HG03558 (cell line): Measurements from ENCODE around the gene OIT3.

Experiments used
- ATAC-seq: cut with Tn5 transposase; IDR thresholded peaks from one replicate; pipeline ENCODE4 v1.9.1; 2021; ENCODE audit warnings: moderate number of reproducible peaks; ENCODE audit not compliant: unreplicated experiment; ENCODE audit errors: extremely low read depth

OIT3 gene

DNA sequence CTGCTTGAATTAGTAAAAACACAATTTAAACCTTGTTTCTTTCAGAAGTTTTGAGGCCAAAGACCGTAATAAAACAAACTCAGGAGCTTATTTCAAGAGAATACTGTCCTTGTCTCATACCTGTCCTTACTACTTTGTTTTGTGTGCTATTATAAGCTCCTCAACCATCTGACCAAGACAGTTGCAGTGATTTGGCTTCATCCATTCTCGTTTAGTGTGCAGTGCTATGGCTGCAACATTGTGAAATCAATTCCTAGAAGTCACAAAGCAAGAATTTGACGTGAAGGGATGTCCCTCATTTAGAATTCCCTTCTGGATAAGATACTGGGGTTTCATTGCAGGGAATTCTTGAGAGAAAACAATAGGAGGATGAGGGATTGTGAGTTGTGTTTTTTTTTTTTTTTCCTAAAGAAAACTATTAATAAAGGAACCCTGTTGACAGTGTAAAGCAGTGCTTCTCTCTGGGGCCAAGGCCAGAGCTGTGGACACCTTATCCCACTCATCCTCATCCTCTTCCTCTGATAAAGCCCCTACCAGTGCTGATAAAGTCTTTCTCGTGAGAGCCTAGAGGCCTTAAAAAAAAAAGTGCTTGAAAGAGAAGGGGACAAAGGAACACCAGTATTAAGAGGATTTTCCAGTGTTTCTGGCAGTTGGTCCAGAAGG lies at the start of gene OIT3:
OIT3 (plus strand) TSS at position 604 of the 663 bp plus-strand sequence. CDS start 60 bp downstream, outside the sequence.
- no peak for ATAC-seq

DNA sequence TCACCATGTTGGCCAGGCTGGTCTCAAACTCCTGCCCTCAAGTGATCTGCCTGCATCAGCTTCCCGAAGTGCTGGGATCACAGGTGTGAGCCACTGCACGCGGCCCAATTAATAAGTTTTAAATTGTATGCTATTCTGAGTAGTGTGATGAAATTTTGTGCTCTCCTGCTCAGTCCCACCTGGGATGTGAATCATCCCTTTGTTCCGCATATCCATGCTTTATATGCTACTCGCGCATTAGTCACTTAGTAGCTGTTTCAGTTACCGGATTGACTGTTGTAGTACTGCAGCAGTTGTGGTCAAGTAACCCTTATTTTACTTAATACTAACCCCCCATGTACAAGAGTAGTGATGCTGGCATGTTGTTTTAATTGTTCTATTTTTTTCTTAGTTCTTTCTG lies 47.3 kb upstream of the OIT3 start:
- ATAC-seq, result no peak

DNA sequence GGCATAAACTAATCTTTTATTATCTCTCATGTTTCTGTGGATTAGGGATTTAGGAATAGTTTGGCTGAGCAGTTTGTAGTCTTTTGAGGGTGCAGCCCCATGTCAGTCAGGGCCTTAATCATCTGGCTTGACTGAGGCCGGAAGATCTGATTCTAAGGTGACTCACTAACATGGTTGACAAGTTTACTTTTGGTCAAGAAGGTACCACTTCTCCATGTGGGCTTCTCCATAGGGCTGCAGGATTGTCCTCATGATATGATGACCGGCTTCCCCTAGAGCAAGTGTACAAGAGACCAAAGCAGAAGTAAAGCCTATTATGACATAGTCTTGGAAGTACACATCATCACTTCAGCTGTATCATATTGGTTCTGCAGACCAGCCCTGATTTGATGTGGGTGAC lies 45.9 kb upstream of the OIT3 start:
- no peak for ATAC-seq

DNA sequence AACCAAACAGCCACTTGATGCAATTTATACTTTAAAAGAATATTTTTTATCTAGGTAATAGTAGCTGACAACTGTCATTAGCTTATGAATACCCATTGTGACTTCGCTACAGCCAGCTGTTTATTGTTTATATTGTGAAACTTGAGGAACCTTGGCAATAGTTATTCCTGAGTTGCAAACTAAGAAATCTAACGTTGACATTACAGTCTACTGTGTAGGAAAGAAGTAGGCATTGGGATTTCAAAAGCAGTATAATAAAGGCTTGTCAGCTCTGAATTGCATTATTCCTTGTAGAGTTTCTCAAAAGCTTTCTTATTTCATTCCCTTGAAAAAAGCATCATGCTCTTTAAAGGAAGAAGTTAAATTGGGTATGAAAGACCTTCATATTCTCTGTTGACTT lies 42.7 kb upstream of the OIT3 start:
- ATAC-seq, result no peak

DNA sequence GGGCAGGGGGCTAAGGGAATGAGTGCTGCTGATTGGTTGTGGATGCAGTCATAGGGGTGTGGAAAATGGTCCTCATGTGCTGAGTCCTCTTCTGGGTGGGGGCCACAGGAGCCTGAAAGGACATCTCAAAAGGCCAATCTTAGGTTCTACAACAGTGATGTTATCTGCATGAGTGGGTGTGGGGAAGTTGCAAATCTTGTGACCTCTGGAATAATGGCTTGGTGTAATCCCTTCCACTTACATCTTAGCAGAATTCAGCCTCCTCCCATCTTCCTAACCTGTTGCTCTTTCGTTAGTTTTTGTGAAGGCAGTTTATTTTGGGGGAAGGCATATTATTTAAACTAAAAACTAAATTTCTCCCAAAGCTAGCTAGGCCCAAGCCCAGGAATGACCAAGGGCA lies 42.0 kb upstream of the OIT3 start:
- no peak for ATAC-seq

DNA sequence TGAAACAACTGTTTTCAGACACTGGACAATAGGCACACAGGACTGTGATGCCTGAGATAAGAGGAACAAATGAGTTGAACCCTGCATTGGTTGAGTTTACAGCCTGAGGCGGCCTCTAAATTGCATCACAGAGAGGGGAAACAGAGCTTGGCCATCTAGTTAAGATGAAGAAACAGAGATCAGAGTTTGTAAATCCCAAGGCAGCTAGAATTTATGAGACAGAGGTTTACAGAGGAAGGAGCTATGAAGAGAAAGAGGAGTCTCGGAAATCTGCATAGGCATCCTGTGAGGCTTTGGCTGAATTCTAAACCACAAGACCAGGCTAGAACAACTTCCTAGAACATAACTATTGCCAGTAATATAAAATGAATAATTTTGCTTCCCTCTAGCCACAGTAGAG lies 41.0 kb upstream of the OIT3 start:
- ATAC-seq, result no peak

DNA sequence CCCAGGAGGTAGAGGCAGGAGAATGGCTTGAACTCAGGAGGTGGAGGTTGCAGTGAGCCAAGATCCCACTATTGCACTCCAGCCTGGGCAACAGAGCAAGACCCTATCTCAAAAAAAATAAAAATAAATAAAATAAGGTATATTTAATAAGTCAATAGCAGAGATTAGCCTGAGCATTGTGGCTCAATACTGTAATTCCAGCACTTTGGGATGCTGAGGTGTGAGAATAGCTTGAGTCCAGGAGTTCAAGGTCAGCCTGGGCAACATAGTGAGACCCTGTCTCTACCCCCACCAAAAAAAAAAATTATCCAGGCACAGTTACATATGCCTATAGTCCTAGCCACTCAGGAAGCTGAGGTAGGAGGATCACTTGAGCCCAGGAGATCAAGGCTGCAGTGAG lies 38.4 kb upstream of the OIT3 start:
- no peak for ATAC-seq

DNA sequence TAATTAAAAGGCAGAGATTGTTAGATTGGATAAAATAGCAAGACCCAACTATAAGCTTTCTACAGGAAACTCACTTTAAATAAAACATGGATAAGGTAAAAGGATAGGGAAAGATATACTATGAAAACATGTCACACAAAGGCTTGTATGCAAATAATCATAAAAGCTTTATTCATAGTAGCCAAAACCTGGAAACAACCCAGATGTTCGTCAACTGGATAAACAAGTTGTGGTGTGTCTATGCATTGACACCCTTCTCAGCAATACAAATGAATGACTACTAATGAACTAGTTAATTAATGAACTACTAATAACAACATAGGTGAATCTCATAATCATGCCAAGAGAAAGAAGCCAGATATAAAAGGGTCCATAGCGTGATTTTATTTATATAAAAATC lies 37.7 kb upstream of the OIT3 start:
- ATAC-seq, result no peak

DNA sequence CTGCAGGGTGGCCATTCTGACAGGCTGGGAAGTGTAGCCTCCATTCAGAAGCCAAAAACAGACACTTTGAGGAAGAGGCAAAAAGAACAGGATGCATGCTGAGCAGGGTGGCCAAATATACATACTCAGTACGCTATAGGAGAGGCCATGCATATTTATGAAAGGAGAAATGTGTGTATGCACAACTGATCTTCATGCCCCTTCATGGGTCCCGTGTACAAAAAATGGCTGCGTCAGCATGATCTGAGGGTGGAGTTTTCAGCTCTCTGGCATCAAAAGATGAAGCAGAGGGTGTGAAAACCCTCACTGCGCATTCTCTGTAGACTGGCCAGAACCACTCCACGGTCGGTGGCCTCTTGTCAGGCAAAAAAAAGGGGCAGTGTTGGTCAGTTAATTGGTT lies 35.5 kb upstream of the OIT3 start:
- ATAC-seq, result no peak

DNA sequence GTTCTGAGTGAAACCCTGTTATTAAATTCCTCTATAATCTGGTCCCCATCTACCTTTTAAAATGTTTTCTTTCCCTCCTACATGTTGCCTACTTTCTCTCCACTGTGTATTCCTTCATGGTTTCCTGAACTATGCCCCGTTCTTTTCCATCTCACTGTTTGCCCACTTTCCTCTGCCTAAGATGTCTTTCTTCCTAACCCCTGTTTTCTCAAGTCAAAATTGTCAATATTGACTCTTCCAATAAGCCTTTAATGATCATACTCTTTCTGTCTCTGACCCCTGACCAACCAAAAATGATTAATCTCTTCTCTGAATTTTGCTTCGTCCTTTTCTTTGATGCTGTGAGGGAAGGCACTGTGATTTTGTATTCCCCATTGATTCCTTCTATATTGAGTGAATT lies 30.6 kb upstream of the OIT3 start:
- ATAC-seq, result no peak

DNA sequence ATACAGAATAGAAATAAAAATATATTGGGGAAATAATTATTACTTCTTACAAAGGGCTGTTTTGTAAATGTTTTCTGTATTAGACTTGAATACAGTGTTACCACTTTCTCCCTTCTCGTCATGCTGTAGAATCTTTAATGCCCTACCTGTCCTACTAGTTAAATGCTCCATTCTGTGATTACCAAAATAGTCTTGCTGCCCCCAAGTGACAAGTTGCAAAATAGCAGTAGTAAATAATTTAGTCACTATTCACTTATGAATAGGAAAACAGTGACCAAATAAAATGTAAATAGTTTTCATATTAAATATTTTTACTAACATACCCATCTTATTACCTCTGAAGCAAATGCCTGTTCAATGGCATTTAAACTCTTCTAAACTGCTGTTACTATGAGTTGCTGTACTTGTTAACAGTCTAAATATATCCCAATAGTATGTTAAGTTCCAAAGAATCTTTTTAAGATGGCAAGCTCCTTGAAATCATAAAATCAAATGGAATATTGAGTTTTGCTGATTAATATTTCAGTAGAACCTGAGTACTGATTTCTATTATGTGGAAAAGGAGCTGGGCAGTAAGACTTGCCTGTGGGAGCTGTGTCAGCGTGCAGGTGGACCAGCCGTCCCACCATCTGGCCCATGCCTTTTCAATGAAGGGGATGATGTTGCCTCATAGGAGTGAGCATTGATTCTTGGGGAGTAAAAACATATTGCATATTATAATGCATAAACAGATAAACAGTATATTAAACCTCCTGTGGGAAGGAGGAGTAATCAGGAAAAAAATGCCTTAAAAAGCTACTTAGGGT lies 18.1 kb upstream of the OIT3 start:
- ATAC-seq, result no peak

DNA sequence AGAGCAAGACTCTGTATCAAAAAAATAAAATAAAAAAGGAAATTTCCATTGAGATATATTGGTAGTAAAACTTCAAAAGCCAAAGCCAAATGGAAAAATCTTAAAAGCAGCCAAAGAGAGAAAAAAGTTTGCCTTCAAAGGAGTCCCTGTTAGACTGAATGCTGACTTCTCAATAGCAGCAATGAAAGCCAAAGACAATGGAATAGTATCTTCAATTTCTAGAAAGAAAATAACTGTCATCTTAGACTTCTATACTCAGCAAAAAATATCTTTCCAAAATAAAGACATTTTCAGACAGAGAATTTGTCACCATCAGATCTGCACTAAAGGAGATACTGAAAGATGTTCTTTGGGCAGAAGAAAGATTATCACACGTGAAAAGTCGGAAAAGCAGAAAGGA lies 14.3 kb upstream of the OIT3 start:
- ATAC-seq, result no peak

DNA sequence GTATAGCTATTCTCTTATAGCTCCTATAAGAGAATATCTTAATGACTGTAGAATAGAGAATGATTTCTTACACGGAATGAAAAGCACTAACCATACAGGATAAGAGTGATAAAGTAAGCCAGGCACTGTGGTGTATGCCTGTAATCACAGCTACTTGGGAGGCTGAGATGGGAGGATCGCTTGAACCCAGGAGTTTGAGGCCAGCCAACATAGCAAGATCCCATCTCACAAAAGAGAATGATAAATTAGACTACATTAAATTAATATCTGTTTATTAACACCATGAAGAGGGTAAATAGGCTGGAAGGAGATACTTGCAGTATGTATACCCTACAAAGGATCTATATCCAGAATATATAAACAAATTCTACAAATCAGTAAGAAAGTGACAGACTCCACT lies 12.2 kb upstream of the OIT3 start:
- no peak for ATAC-seq

DNA sequence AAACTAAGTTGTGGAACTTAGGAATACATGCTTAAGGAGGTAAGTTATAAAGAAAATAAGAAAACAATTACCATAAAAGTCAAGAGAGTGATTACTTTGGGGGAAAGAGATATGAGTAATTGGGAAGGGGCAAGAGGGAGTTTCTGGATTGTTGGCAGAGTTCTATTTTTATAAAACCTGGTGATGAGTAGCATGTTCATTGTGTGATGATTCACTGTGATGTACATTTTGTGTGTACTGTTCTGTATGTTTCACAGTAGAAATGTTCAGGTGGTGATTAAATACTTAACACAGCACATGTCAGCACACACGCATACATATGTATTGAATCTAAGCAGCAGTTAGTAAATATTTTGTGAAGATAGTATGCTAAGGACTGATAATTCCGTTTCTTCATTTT lies 9.7 kb upstream of the OIT3 start:
- no peak for ATAC-seq

DNA sequence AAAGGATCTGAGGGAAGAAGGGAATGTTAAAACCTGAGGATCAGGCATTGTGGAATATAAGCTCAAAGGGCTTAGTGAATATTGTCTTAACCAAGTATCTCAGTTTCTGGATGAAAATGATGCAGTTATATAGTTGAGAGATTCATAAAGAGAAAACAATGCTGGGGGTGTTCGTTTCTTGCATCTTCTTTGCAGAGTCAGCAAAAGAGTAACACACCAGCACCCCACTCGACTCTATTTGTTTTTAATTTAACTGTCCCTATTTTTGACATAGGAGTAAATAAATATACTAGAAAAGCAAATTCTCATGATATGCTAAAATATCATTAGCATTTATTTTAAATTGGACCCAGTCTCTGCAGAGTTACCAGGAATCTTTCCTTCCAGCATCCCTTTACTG lies 7.6 kb upstream of the OIT3 start:
- no peak for ATAC-seq

DNA sequence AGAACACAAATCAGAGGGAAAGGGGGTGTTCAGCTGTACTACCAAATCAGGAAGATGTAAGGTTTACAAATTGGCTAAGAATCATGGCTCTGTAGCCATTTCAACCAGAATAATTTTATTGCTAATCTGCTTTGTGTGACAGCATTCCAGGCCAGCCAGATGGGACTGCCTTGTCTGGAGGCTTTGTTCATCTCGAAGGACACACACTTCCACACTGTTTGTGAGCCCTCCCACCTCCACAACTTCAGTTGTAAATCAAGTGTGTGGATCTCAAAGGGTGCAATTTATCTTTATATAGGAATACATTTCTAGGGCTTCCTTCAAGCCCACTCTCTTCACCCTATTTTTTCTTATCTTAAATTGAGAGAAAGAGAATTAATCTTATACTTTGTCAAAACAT lies 6.9 kb upstream of the OIT3 start:
- ATAC-seq, result no peak

DNA sequence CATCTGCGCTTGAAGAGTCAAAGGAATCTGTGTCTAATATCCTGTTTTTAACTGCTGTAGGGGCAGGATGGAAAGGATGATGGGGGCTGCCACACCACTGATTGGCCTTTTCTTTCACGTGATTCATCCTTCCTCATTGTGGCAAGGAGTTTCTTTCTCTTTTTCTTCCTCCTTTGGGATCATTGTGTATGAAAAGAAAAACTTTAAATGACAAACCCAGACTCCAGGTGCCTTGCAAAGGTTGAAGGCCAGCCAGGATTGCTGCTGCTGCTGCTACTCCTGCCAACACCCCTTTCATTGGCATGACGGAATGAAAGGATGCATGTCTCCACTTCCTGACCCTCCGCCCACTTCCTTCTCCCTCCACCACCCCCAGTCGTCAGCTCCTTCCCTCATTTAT lies 6.5 kb upstream of the OIT3 start:
- no peak for ATAC-seq

DNA sequence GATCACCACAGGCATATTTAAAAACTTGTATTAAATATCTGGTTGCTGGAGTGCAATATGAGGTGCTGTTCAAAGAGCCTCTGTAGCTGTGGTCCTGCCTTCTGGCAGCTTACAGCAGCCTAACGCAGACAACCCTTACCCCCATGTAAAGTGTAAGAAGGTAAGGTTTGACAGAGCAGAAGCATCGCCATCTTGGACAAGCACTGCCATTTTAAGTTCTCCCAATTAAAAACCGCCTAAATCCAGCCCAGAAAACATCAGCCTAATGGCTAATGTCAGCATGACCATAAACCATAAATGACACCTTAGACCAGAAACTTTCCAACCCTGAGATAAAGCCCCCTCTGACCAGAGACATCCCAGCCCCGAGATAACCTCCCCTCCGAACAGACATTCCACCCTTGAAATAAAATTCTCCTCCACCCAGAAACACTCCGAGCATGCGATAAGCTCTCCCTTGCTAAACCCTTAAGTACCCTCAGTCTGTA lies 5.3 kb upstream of the OIT3 start:
- ATAC-seq, result no peak

DNA sequence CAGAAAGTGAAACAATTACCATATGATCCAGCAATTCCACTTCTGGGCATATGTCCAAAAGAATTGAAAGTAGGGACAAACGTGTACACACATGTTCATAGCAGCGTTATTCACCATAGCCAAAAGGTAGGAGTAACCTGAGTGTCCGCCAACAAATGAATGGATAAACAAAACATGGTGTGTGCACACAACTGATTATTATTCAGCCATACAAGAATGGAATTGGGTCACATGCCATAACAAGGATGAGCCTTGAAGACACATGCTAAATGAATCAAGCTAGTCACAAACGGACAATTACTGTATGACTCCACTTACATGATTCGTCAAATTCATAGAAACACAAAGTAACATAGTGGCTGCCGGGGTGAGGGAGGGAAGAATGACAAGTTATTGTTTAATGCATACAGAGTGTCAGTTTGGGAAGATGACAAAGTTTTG lies 4.1 kb upstream of the OIT3 start:
- no peak for ATAC-seq

DNA sequence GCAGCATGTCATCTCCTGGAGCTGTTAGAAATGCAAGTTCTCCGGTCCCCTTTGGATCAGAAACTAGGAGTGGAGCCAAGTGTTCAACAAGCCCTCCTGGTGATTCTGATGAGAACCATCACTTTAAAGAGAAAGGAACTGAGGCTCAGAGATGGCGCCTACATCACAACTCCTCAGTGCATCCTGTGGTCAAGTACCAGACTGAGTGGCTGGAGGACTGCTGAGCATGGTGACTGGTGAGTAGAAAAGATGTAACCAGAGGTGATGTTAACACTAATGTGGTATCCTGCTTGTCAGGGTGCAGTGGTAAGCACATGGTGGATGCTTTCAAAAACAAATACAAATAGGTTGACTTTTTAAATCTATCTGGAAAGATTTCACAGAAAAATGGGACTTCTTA lies 3.5 kb upstream of the OIT3 start:
- ATAC-seq, result no peak

DNA sequence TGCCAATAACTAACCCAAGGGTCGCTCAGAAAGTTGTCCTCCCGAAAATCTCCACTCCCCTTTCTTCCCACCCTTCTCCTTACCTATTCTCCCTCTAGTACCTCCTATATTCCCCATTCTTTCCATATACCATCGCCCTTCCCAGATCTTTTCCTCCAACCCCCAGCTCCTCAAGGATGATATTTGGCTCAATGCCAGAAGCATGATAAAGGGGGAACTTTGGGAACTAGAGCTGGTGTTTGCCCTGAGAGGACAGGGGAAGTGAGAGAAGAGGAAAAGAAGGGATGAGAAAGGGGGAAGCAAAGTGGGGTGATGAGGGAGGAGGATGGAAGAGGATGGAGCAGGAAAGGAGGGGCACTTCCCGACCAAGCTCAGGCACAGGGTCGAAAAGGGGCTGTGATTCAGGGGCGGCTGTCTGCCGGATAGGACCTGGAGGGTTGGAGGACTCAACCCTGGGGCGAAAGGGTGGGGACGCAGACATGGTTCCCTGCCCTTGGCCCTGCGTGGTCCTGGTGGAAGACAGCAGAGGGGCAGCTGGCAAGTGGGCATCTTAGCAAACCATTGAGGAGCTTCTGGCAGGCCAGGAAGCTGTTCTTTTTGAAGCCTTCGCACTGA lies 1.8 kb downstream of the OIT3 start:
- no peak for ATAC-seq
